ENCODE data around the gene DIDO1.

DIDO1 gene

GRCh38 chr20:62828511-62829230 is 97.6 kb downstream of the DIDO1 start:
- Mint-ChIP-seq H3K9me3 (no peaks in the 10 kb centered on the region), H3K27ac (no peak overlapping the region), H3K4me1 (ENCODE audit: low read depth in 2 of 2) (no peaks in the 10 kb centered on the region), H3K4me3 (no peak overlapping the region), H3K27me3 (no peaks in the 10 kb centered on the region), H3K36me3 (ENCODE audit: insufficient read depth) (peaks cover 5% of the 10 kb centered on the region)
- DNase-seq (no peak), ATAC-seq (replicated peaks) (no peak)

GRCh38 chr20:62828051-62828450 is 98.3 kb downstream of the DIDO1 start:
- Mint-ChIP-seq H3K4me3 (no peak overlapping the region), H3K27ac (no peak overlapping the region), H3K9me3 (no peaks in the 10 kb centered on the region), H3K36me3 (ENCODE audit: insufficient read depth) (peaks cover 5% of the 10 kb centered on the region), H3K27me3 (no peaks in the 10 kb centered on the region), H3K4me1 (ENCODE audit: low read depth in 2 of 2) (no peaks in the 10 kb centered on the region)
- ATAC-seq (replicated peaks) (no peak), DNase-seq (no peak)

All from effector memory CD8-positive, alpha-beta T cell (primary cell).